ENCODE results near the gene EFCAB8.

- TF ChIP-seq PATZ1 (CRISPR knock-in tag; IDR thresholded peaks at IDR 0.05; ENCODE audit: borderline replicate concordance) (no peak), POU6F1 (CRISPR knock-in tag; IDR thresholded peaks at IDR 0.05; ENCODE audit: borderline replicate concordance, low read depth) (no peak), ZNF565 (CRISPR knock-in tag; conservative IDR thresholded peaks at IDR 0.05; ENCODE audit: low read depth) (no peak), CSDC2 (CRISPR knock-in tag; IDR thresholded peaks at IDR 0.05) (no peak), ZFP30 (CRISPR knock-in tag; IDR thresholded peaks at IDR 0.05) (no peak), ARNTL (CRISPR knock-in tag; IDR thresholded peaks at IDR 0.05; ENCODE audit: borderline replicate concordance, low read depth) (no peak), PPARA (CRISPR knock-in tag; IDR thresholded peaks at IDR 0.05; ENCODE audit: borderline replicate concordance) (no peak), ZC3H10 (CRISPR knock-in tag; IDR thresholded peaks at IDR 0.05) (no peak), CREB5 (CRISPR knock-in tag; IDR thresholded peaks at IDR 0.05; ENCODE audit: low read depth) (no peak), ZFP3 (CRISPR knock-in tag; IDR thresholded peaks at IDR 0.05) (no peak)
Measured at GRCh38 chr20:32976746-32977145, 118.0 kb downstream of the EFCAB8 start.

Measured in SK-N-SH treated with all-trans-retinoic acid at 6 μM for 48 hours (cell line).